Fibroblast of lung (primary cell): ENCODE results near the gene DAD1.

ENCODE experiments used
- CTCF ChIP-seq, 2 donors: IDR thresholded peaks in 1 of 2; conservative IDR thresholded peaks in 1 of 2; 1 replicate in 1 of 2; 2 replicates in 1 of 2; pipeline ENCODE4 v1.5.1; 2011 to 2012; ENCODE audit warnings: low read length in 2 of 2, control low read depth in 1 of 2, inconsistent platforms in 1 of 2, low read depth in 1 of 2, mild to moderate bottlenecking in 1 of 2
- EZH2 ChIP-seq: IDR thresholded peaks from 2 replicates; pipeline ENCODE4 v1.5.1; 2012; ENCODE audit warnings: low read length, control low read depth, mild to moderate bottlenecking; ENCODE audit errors: missing control alignments

GRCh38 chr14:22627506-22628263 lies 38.7 kb upstream of the DAD1 start:
- TF ChIP-seq CTCF (conservative IDR thresholded peaks at IDR 0.05 in 1 of 2, IDR thresholded peaks at IDR 0.05 in 1 of 2; ENCODE audit: low read depth in 1 of 2, low read length in 2 of 2) (no peak), EZH2 (no peak)
